Measurements from ENCODE around the gene OR51A7. TPM values are rescaled to one million over a fixed set of nuclear protein-coding genes. Genes with fewer than 3 reads are reported as not detected.

Gene OR51A7
- total and polyA plus RNA-seq, 4 donors, result not detected

- no peak overlapping the region for H3K9ac ChIP-seq (ENCODE audit: low read depth in 1 of 2, low read length in 2 of 2)
- 88% methylated on average over 1 of the region's 1 CpG for WGBS
- no peaks in the 10 kb centered on the region for H3K4me1 ChIP-seq (ENCODE audit: control insufficient read depth in 4 of 4, insufficient read depth in 4 of 4, low read length in 3 of 4)
- no peak overlapping the region for H3K27ac ChIP-seq (ENCODE audit: low read depth in 1 of 2, low read length in 2 of 2)
- no peaks in the 10 kb centered on the region for H3K27me3 ChIP-seq (ENCODE audit: control insufficient read depth in 4 of 4, insufficient read depth in 4 of 4, low read length in 3 of 4)
- H3K9me3 ChIP-seq (ENCODE audit: control insufficient read depth in 4 of 4, low read length in 3 of 4), result no peaks in the 10 kb centered on the region
- H3K4me3 ChIP-seq (ENCODE audit: low read depth in 1 of 3, low read length in 3 of 3), result no peak overlapping the region
- TF ChIP-seq JUND (IDR thresholded peaks at IDR 0.05) (no peak), ZBTB33 (IDR thresholded peaks at IDR 0.05) (no peak)
- no peak for DNase-seq (ENCODE audit: low spot score)
- H3K36me3 ChIP-seq (ENCODE audit: control insufficient read depth in 4 of 4, insufficient read depth in 3 of 4, low read depth in 1 of 4, low read length in 3 of 4), result no peaks in the 10 kb centered on the region
These were observed 11.5 kb upstream of the OR51A7 start for GRCh38 chr11:4891996-4892640.

GRCh38 chr11:4916581-4916980, 13.0 kb downstream of the OR51A7 start:
- no peak overlapping the region for H3K9ac ChIP-seq (ENCODE audit: low read depth in 1 of 2, low read length in 2 of 2)
- H3K4me1 ChIP-seq (ENCODE audit: control insufficient read depth in 4 of 4, insufficient read depth in 4 of 4, low read length in 3 of 4), result no peaks in the 10 kb centered on the region
- peaks cover 0 to 2% (median 0%) of the 10 kb centered on the region in 4 donors for H3K9me3 ChIP-seq (ENCODE audit: control insufficient read depth in 4 of 4, low read length in 3 of 4)
- H3K36me3 ChIP-seq (ENCODE audit: control insufficient read depth in 4 of 4, insufficient read depth in 3 of 4, low read depth in 1 of 4, low read length in 3 of 4), result no peaks in the 10 kb centered on the region
- no peak overlapping the region for H3K4me3 ChIP-seq (ENCODE audit: low read depth in 1 of 3, low read length in 3 of 3)
- TF ChIP-seq EGR1 (IDR thresholded peaks at IDR 0.05; ENCODE audit: low read depth in 2 of 2), result no peak
- no peak for TF ChIP-seq RAD21 (IDR thresholded peaks at IDR 0.05)
- no peak for TF ChIP-seq GABPA (IDR thresholded peaks at IDR 0.05 in 1 of 2, conservative IDR thresholded peaks at IDR 0.05 in 1 of 2)
- TF ChIP-seq HNF4A (conservative IDR thresholded peaks at IDR 0.05), result no peak
- TF ChIP-seq JUND (IDR thresholded peaks at IDR 0.05), result no peak
- TF ChIP-seq FOXA1 (IDR thresholded peaks at IDR 0.05), result no peak
- no peak for TF ChIP-seq SP1 (IDR thresholded peaks at IDR 0.05)
- DNase-seq (ENCODE audit: low spot score), result no peak
- peaks cover 0 to 6% (median 0%) of the 10 kb centered on the region in 4 donors for H3K27me3 ChIP-seq (ENCODE audit: control insufficient read depth in 4 of 4, insufficient read depth in 4 of 4, low read length in 3 of 4)
- H3K27ac ChIP-seq (ENCODE audit: low read depth in 1 of 2, low read length in 2 of 2), result no peak overlapping the region

GRCh38 chr11:4919250-4919649, 15.7 kb downstream of the OR51A7 start, which contains the start of gene OR51G2:
OR51G2 (minus strand) TSS chr11:4919350; CDS start chr11:4915663, 3,687 bp downstream.
- 71% methylated on average over 4 of the region's 4 CpGs for WGBS
- Histone ChIP-seq H3K9me3 (ENCODE audit: control insufficient read depth in 4 of 4, low read length in 3 of 4) (peaks cover 0 to 5% (median 0%) of the 10 kb centered on the region in 4 donors), H3K27me3 (ENCODE audit: control insufficient read depth in 4 of 4, insufficient read depth in 4 of 4, low read length in 3 of 4) (peaks cover 0 to 6% (median 0%) of the 10 kb centered on the region in 4 donors), H3K36me3 (ENCODE audit: control insufficient read depth in 4 of 4, insufficient read depth in 3 of 4, low read depth in 1 of 4, low read length in 3 of 4) (no peaks in the 10 kb centered on the region), H3K27ac (ENCODE audit: low read depth in 1 of 2, low read length in 2 of 2) (no peak within 1 kb of the TSS), H3K4me1 (ENCODE audit: control insufficient read depth in 4 of 4, insufficient read depth in 4 of 4, low read length in 3 of 4) (no peaks in the 10 kb centered on the region), H3K9ac (ENCODE audit: low read depth in 1 of 2, low read length in 2 of 2) (no peak within 1 kb of the TSS), H3K4me3 (ENCODE audit: low read depth in 1 of 3, low read length in 3 of 3) (no peak within 1 kb of the TSS)
- no peak for DNase-seq (ENCODE audit: low spot score)
- TF ChIP-seq CTCF (IDR thresholded peaks at IDR 0.05; ENCODE audit: low read depth, low read length, missing input control) (no peak), NR2F2 (IDR thresholded peaks at IDR 0.05) (no peak), RXRA (IDR thresholded peaks at IDR 0.05) (no peak), EGR1 (IDR thresholded peaks at IDR 0.05; ENCODE audit: low read depth in 2 of 2) (no peak), FOXA2 (IDR thresholded peaks at IDR 0.05) (no peak), FOXA1 (IDR thresholded peaks at IDR 0.05) (no peak), MAX (IDR thresholded peaks at IDR 0.05) (no peak), TAF1 (conservative IDR thresholded peaks at IDR 0.05) (no peak), HNF4G (IDR thresholded peaks at IDR 0.05) (no peak), YY1 (IDR thresholded peaks at IDR 0.05) (no peak), ATF3 (IDR thresholded peaks at IDR 0.05) (no peak), RAD21 (IDR thresholded peaks at IDR 0.05) (no peak), HNF4A (conservative IDR thresholded peaks at IDR 0.05) (no peak), ZBTB33 (IDR thresholded peaks at IDR 0.05) (no peak), SP1 (IDR thresholded peaks at IDR 0.05) (no peak), JUND (IDR thresholded peaks at IDR 0.05) (no peak), REST (IDR thresholded peaks at IDR 0.05) (no peak), GABPA (IDR thresholded peaks at IDR 0.05 in 1 of 2, conservative IDR thresholded peaks at IDR 0.05 in 1 of 2) (no peak)

Data from liver (tissue), 9 donors.